Suprapubic skin (tissue), 4 donors: Measurements from ENCODE around the gene RALGAPA2. TPM values are rescaled to one million over a fixed set of nuclear protein-coding genes. Genes with fewer than 3 reads are reported as not detected.

Source experiments
- DNase-seq, 2 donors: peaks; one replicate each; pipeline ENCODE4 v3.0.0-alpha.2; 2019; ENCODE audit warnings: low spot score in 2 of 2
- H3K27ac ChIP-seq: fragments of 200-600 bp; sonication (generic); one replicate; pipeline ENCODE4 v1.5.1; 2019
- H3K27me3 ChIP-seq: fragments of 200-600 bp; sonication (generic); one replicate; pipeline ENCODE4 v1.5.1; 2019
- H3K36me3 ChIP-seq: fragments of 200-600 bp; sonication (generic); one replicate; pipeline ENCODE4 v1.5.1; 2019
- H3K4me1 ChIP-seq: fragments of 200-600 bp; sonication (generic); one replicate; pipeline ENCODE4 v1.5.1; 2019
- H3K4me3 ChIP-seq: fragments of 200-600 bp; sonication (generic); one replicate; pipeline ENCODE4 v1.5.1; 2019; ENCODE audit warnings: mild to moderate bottlenecking
- H3K9me3 ChIP-seq: fragments of 200-600 bp; sonication (generic); one replicate; pipeline ENCODE4 v1.5.1; 2019
- CTCF ChIP-seq, 2 donors: fragments of 200-600 bp in 1 of 2; fragments of 450-650 bp in 1 of 2; sonication (generic) in 1 of 2; IDR thresholded peaks; one replicate each; pipeline ENCODE4 v1.5.1; 2016 to 2019; ENCODE audit warnings: antibody characterized with exemption in 2 of 2, mild to moderate bottlenecking in 1 of 2, moderate library complexity in 1 of 2
- EP300 ChIP-seq: sonication (generic); formaldehyde crosslinking; IDR thresholded peaks from one replicate; pipeline ENCODE4 v1.6.1; 2017; ENCODE audit warnings: antibody characterized with exemption
- POLR2A ChIP-seq, 2 donors: fragments of 450-650 bp; IDR thresholded peaks; one replicate each; pipeline ENCODE4 v1.6.1; 2017; ENCODE audit warnings: antibody characterized with exemption in 2 of 2, mild to moderate bottlenecking in 2 of 2, moderate library complexity in 2 of 2
- POLR2AphosphoS5 ChIP-seq, 3 donors: sonication (generic); formaldehyde crosslinking; IDR thresholded peaks; one replicate each; pipeline ENCODE4 v1.6.1; 2017; ENCODE audit warnings: antibody characterized with exemption in 3 of 3
- WGBS: methylation state at CpG from one replicate; pipeline ENCODE4 v1.1.5; 2018; 5-methylcytosine and 5-hydroxymethylcytosine counted together
- total RNA-seq, 4 donors: library from RNA; depleted of rRNA; stranded (reverse); fragments of >200 nt; gene quantifications; one replicate each; pipeline ENCODE4 v1.1.0, GENCODE V29; 2016

Gene RALGAPA2
- total RNA-seq, 4 donors from 2014 or later: 51.9 to 97.8 (median 72.0) TPM

GRCh38 chr20:20525756-20526155 lies 186.7 kb downstream of the RALGAPA2 start:
- DNase-seq: no peak
- Histone ChIP-seq H3K9me3 (no peaks in the 10 kb centered on the region), H3K4me1 (peaks cover 4% of the 10 kb centered on the region), H3K27ac (no peak overlapping the region), H3K27me3 (no peaks in the 10 kb centered on the region), H3K36me3 (peaks cover 35% of the 10 kb centered on the region), H3K4me3 (no peak overlapping the region)
- TF ChIP-seq POLR2AphosphoS5 (IDR thresholded peaks at IDR 0.05) (no peak), EP300 (no peak), POLR2A (IDR thresholded peaks at IDR 0.05) (no peak), CTCF (IDR thresholded peaks at IDR 0.05) (no peak)
- 75% methylated on average over 6 of the region's 6 CpGs for WGBS

- 72% methylated on average over 2 of the region's 2 CpGs for WGBS
- no peaks in the 10 kb centered on the region for H3K27me3 ChIP-seq
- no peak for DNase-seq
- peaks cover 35% of the 10 kb centered on the region for H3K36me3 ChIP-seq
- no peak overlapping the region for H3K4me3 ChIP-seq
- no peak for TF ChIP-seq EP300
- TF ChIP-seq POLR2AphosphoS5 (IDR thresholded peaks at IDR 0.05): no peak
- no peak for TF ChIP-seq CTCF (IDR thresholded peaks at IDR 0.05)
- TF ChIP-seq POLR2A (IDR thresholded peaks at IDR 0.05): no peak
- H3K9me3 ChIP-seq: no peaks in the 10 kb centered on the region
- H3K4me1 ChIP-seq: peaks cover 4% of the 10 kb centered on the region
- H3K27ac ChIP-seq: no peak overlapping the region
Observed at GRCh38 chr20:20525214-20525613, 187.2 kb downstream of the RALGAPA2 start.

GRCh38 chr20:20524756-20525155 lies 187.7 kb downstream of the RALGAPA2 start:
- Histone ChIP-seq H3K4me1 (peaks cover 4% of the 10 kb centered on the region), H3K9me3 (no peaks in the 10 kb centered on the region), H3K27ac (no peak overlapping the region), H3K36me3 (peaks cover 38% of the 10 kb centered on the region), H3K4me3 (no peak overlapping the region), H3K27me3 (no peaks in the 10 kb centered on the region)
- no peak for DNase-seq
- TF ChIP-seq POLR2A (IDR thresholded peaks at IDR 0.05) (no peak), POLR2AphosphoS5 (IDR thresholded peaks at IDR 0.05) (no peak), CTCF (IDR thresholded peaks at IDR 0.05) (no peak), EP300 (no peak)
- WGBS: 82% methylated on average over 2 of the region's 2 CpGs

- TF ChIP-seq EP300: no peak
- TF ChIP-seq POLR2A (IDR thresholded peaks at IDR 0.05): no peak
- TF ChIP-seq POLR2AphosphoS5 (IDR thresholded peaks at IDR 0.05): no peak
- no peak for TF ChIP-seq CTCF (IDR thresholded peaks at IDR 0.05)
- peaks cover 4% of the 10 kb centered on the region for H3K4me1 ChIP-seq
- H3K27me3 ChIP-seq: no peaks in the 10 kb centered on the region
- H3K4me3 ChIP-seq: no peak overlapping the region
- no peaks in the 10 kb centered on the region for H3K9me3 ChIP-seq
- WGBS: 92% methylated on average over 1 of the region's 1 CpG
- H3K27ac ChIP-seq: no peak overlapping the region
- DNase-seq: no peak
- peaks cover 39% of the 10 kb centered on the region for H3K36me3 ChIP-seq
Observed at GRCh38 chr20:20521736-20522135, 190.7 kb downstream of the RALGAPA2 start.

- H3K9me3 ChIP-seq: no peaks in the 10 kb centered on the region
- no peak overlapping the region for H3K4me3 ChIP-seq
- H3K4me1 ChIP-seq: peaks cover 4% of the 10 kb centered on the region
- 89% methylated on average over 5 of the region's 5 CpGs for WGBS
- TF ChIP-seq POLR2AphosphoS5 (IDR thresholded peaks at IDR 0.05) (no peak), CTCF (IDR thresholded peaks at IDR 0.05) (no peak), POLR2A (IDR thresholded peaks at IDR 0.05) (no peak), EP300 (no peak)
- DNase-seq: no peak
- peaks cover 47% of the 10 kb centered on the region for H3K36me3 ChIP-seq
- H3K27ac ChIP-seq: no peak overlapping the region
- H3K27me3 ChIP-seq: no peaks in the 10 kb centered on the region
Observed at GRCh38 chr20:20520776-20521175, 191.7 kb downstream of the RALGAPA2 start.
